Activated CD8-positive, alpha-beta memory T cell treated with anti-CD3 and anti-CD28 coated beads for 48 hours (primary cell): ENCODE results near the gene PPP3R1.

ENCODE experiments used
- DNase-seq, 3 experiments: peaks; one replicate each; pipeline ENCODE4 v3.0.0-alpha.2; 2020; ENCODE audit warnings: low read depth in 2 of 3, low spot score in 2 of 3

PPP3R1 gene

GRCh38 chr2:68155618-68156017 lies 96.7 kb downstream of the PPP3R1 start:
- DNase-seq: no peak

- DNase-seq: no peak
Measured at GRCh38 chr2:68152681-68153347, 99.5 kb downstream of the PPP3R1 start.

- DNase-seq: no peak
Measured at GRCh38 chr2:68151037-68151436, 101.3 kb downstream of the PPP3R1 start.

GRCh38 chr2:68141875-68142274 lies 110.5 kb downstream of the PPP3R1 start:
- no peak for DNase-seq

- no peak for DNase-seq
Measured at GRCh38 chr2:68135448-68136320, 116.6 kb downstream of the PPP3R1 start.

- no peak for DNase-seq
Measured at GRCh38 chr2:68134554-68134953, 117.8 kb downstream of the PPP3R1 start.

- no peak for DNase-seq
Measured at GRCh38 chr2:68134120-68134519, 118.2 kb downstream of the PPP3R1 start.
